Endothelial cell of umbilical vein (primary cell): ENCODE data around the gene PHKA2. TPM values are rescaled to one million over a fixed set of nuclear protein-coding genes. Genes with fewer than 3 reads are reported as not detected.
"Not testable (repeated sequence)": the region's sequence is repeated elsewhere in the genome, so short reads cannot be mapped to it uniquely, and the experiment has no call there.

ENCODE experiments used
- BruUV-seq: library from RNA; stranded (reverse); fragments of 400-500 nt; replicated peaks from 2 replicates; lab custom pipeline; 2021; lab: Mats Ljungman, UMichigan
- CTCF ChIA-PET: fragments of 300-600, 350-600 bp; sonication (Branson Sonifier 250); formaldehyde crosslinking; loops from one replicate; lab custom pipeline; 2021; ENCODE audit warnings: antibody characterized with exemption, inconsistent platforms; lab: Charles Lee
- POLR2A ChIA-PET: fragments of 300-600, 350-600 bp; sonication (Branson Sonifier 250); formaldehyde crosslinking; loops from one replicate; lab custom pipeline; 2021; ENCODE audit warnings: antibody characterized with exemption, inconsistent platforms; lab: Charles Lee
- DNase-seq: peaks from one replicate; pipeline ENCODE4 v3.0.0-alpha.2; 2011; ENCODE audit warnings: low read depth, low spot score
- FAIRE-seq: peaks from 2 replicates; lab custom pipeline; 2011; peaks lifted over from hg19 to GRCh38; lab: Jason Lieb, UNC
- H2AFZ ChIP-seq: 2 replicates; pipeline ENCODE4 v1.6.0; 2012; ENCODE audit warnings: low read depth, low read length, control low read depth, inconsistent platforms
- H3K27ac ChIP-seq: 2 replicates; pipeline ENCODE4 v1.5.1; 2011; ENCODE audit warnings: low read depth, mild to moderate bottlenecking, control low read depth, low read length, moderate library complexity; ENCODE audit not compliant: insufficient read depth
- H3K27me3 ChIP-seq, 2 experiments: 2 replicates each; pipeline versions ENCODE4 v1.6.0 to v1.6.1; 2011; ENCODE audit warnings: low read length in 2 of 2, mixed read lengths in 1 of 2; ENCODE audit not compliant: control insufficient read depth in 2 of 2, insufficient read depth in 2 of 2
- H3K36me3 ChIP-seq, 2 experiments: 2 replicates in 1 of 2; 3 replicates in 1 of 2; pipeline ENCODE4 v1.5.1; 2011; ENCODE audit warnings: low read length in 2 of 2, mild to moderate bottlenecking in 1 of 2, moderate library complexity in 1 of 2; ENCODE audit not compliant: control insufficient read depth in 2 of 2, insufficient read depth in 2 of 2; ENCODE audit errors: extremely low read depth in 1 of 2
- H3K4me1 ChIP-seq: 3 replicates; pipeline ENCODE4 v1.5.1; 2011; ENCODE audit warnings: mild to moderate bottlenecking, low read length; ENCODE audit not compliant: control insufficient read depth, insufficient read depth; ENCODE audit errors: extremely low read depth
- H3K4me2 ChIP-seq: 2 replicates; pipeline ENCODE4 v1.6.1; 2011; ENCODE audit warnings: low read length, control low read depth, mixed read lengths; ENCODE audit not compliant: insufficient read depth
- H3K4me3 ChIP-seq, 3 experiments: fragments of 200-600 bp in 1 of 3; sonication (generic), shearing (Covaris generic) in 1 of 3; replicated peaks in 1 of 3; 2 replicates each; pipeline ENCODE4 v1.5.1; 2011 to 2016; ENCODE audit warnings: control low read depth in 3 of 3, low read length in 3 of 3, mild to moderate bottlenecking in 2 of 3, inconsistent platforms in 1 of 3, low read depth in 1 of 3, moderate library complexity in 1 of 3; ENCODE audit not compliant: insufficient read depth in 1 of 3
- H3K79me2 ChIP-seq: 2 replicates; pipeline ENCODE4 v1.6.0; 2012; ENCODE audit warnings: low read length, inconsistent platforms; ENCODE audit not compliant: control insufficient read depth, insufficient read depth
- H3K9ac ChIP-seq: replicated peaks from 2 replicates; pipeline ENCODE3; 2011; ENCODE audit warnings: low read length, control low read depth; ENCODE audit not compliant: insufficient read depth; ENCODE audit errors: extremely low read depth
- H3K9me1 ChIP-seq: replicated peaks from 3 replicates; pipeline ENCODE4 v1.6.0; 2011; ENCODE audit warnings: mild to moderate bottlenecking, low read length; ENCODE audit not compliant: control insufficient read depth, insufficient read depth; ENCODE audit errors: extremely low read depth
- H3K9me3 ChIP-seq: replicated peaks from 2 replicates; pipeline ENCODE4 v1.5.1; 2012; ENCODE audit warnings: low read length, inconsistent platforms; ENCODE audit not compliant: control insufficient read depth, insufficient read depth
- H4K20me1 ChIP-seq: replicated peaks from 2 replicates; pipeline ENCODE3; 2011; ENCODE audit warnings: mild to moderate bottlenecking, low read length; ENCODE audit not compliant: control insufficient read depth, insufficient read depth; ENCODE audit errors: extremely low read depth
- GATA2 ChIP-seq: IDR thresholded peaks from 2 replicates; pipeline ENCODE4 v1.7.0; 2011; ENCODE audit warnings: low read depth, mild to moderate bottlenecking, moderate library complexity, mixed read lengths, low read length; ENCODE audit not compliant: insufficient read length, insufficient read depth
- JUN ChIP-seq: IDR thresholded peaks from 2 replicates; pipeline ENCODE4 v1.6.1; 2011; ENCODE audit warnings: borderline replicate concordance, low read depth; ENCODE audit not compliant: insufficient read length, insufficient read depth
- dilution Hi-C: fragments of 300-500 bp; cut with MboI; formaldehyde crosslinking; loops from one replicate; pipeline ENCODE4 v1.15.0; 2019; ENCODE audit warnings: low sequenced_read_pairs; ENCODE audit not compliant: extremely low pct_ligation_motif_present
- intact Hi-C: fragments of 100-400 bp; cut with micrococcal nuclease; formaldehyde crosslinking; loops from one replicate; pipeline ENCODE4 v1.10.0; 2022
- polyA plus RNA-seq, 4 experiments: library from polyadenylated mRNA; depleted of rRNA in 3 of 4; stranded (reverse) in 3 of 4; unstranded in 1 of 4; fragments of >200 nt; gene quantifications; 2 replicates each; pipeline versions ENCODE4 v1.2.1 to v1.2.3, GENCODE V29; 2011 to 2012; ENCODE audit warnings: missing spikeins in 1 of 4
- small RNA-seq: library from RNA; depleted of rRNA; stranded (forward); fragments of <200 nt; gene quantifications from one replicate; pipeline ENCODE3, GENCODE V24; 2012; ENCODE audit warnings: low replicate concordance, low read depth; ENCODE audit not compliant: insufficient read depth, insufficient read length
- total RNA-seq: library from RNA; stranded (reverse); gene quantifications from 2 replicates; pipeline ENCODE4 v1.2.3, GENCODE V29; 2021
- TF ChIP-seq, protein P1 (sequence below), 2 donors: IDR thresholded peaks; 1 replicate in 1 of 2; 2 replicates in 1 of 2; pipeline ENCODE4 v1.5.1; 2011; ENCODE audit warnings: low read length in 2 of 2, mild to moderate bottlenecking in 2 of 2, moderate library complexity in 2 of 2, control low read depth in 1 of 2, inconsistent platforms in 1 of 2, low read depth in 1 of 2; ENCODE audit not compliant: insufficient read depth in 1 of 2; ENCODE audit errors: extremely low read depth in 1 of 2

Gene PHKA2
- total and polyA plus RNA-seq, 2 donors (not counting 3 experiments of a cell fraction or from before 2014, with no cell fraction given): 16.7 to 17.1 TPM

DNA sequence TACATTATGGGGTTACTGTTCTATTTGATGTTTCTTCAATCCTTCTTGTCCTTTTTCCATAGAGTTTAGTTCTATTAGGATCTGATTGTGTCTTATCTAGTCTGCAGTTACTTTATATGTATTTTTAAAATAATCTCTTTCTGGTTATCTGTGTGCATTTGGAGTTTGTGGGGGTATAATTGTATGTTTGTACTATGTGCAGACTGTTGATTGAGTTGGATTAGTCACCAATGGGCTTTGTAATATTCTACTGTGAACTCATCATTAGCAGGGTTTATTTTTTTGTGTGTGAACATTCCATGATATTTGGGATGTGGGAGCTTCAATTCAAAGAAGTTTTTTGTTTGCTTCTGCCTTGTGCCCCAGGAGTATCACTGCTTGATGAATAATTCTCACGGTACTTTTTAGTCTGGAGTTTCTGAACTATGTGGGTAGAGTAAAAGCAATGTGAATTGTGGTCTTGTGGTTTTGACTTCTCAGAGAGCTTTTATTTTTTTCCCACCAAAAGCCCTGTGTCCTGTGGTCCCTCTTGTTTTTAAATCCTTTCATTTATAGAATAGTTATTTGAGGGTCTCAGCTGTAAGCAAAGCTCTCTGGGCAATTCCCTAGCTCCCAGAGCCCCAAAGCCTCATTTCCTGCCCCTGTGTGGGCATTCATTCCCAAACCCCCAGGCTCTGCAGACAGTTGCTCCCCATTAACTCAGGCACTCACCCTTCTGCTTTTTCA, 127.8 kb downstream of the PHKA2 start:
- H3K27ac ChIP-seq: no peak overlapping the region
- CTCF ChIA-PET: no interaction called here

DNA sequence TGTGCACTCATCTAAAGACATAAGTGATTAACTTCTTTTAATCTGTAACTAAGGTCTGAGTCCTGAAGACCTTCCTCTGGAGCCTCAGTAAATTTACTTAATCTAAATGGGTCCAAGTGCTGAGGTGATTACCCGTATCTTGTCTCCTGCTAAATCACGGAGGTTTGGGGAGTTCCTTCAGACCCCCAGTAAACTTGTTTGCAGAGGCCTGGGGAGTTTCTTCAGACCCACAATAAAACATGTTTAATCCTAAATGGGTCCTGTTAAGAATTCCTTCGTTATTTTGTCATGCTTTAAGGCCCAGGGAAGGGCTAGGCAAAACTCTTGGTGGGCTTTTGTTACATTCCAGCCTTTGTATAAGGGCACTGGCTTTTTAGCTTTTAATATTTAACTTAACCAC, 136.0 kb downstream of the PHKA2 start:
- H4K20me1 ChIP-seq, DNase-seq, H3K27ac ChIP-seq, intact Hi-C loops, POLR2A ChIA-PET, FAIRE-seq, H2AFZ ChIP-seq, H3K36me3 ChIP-seq, dilution Hi-C loops, H3K79me2 ChIP-seq, CTCF ChIA-PET, H3K4me1 ChIP-seq, H3K27me3 ChIP-seq, H3K4me2 ChIP-seq, BruUV-seq, H3K9me1 ChIP-seq, H3K4me3 ChIP-seq, H3K9me3 ChIP-seq, H3K9ac ChIP-seq: not testable (repeated sequence)

More for the DNA sequence above, 127.8 kb downstream of the PHKA2 start:
- TF ChIP-seq JUN (no peak), GATA2 (no peak)
- TF ChIP-seq, protein P1, sequence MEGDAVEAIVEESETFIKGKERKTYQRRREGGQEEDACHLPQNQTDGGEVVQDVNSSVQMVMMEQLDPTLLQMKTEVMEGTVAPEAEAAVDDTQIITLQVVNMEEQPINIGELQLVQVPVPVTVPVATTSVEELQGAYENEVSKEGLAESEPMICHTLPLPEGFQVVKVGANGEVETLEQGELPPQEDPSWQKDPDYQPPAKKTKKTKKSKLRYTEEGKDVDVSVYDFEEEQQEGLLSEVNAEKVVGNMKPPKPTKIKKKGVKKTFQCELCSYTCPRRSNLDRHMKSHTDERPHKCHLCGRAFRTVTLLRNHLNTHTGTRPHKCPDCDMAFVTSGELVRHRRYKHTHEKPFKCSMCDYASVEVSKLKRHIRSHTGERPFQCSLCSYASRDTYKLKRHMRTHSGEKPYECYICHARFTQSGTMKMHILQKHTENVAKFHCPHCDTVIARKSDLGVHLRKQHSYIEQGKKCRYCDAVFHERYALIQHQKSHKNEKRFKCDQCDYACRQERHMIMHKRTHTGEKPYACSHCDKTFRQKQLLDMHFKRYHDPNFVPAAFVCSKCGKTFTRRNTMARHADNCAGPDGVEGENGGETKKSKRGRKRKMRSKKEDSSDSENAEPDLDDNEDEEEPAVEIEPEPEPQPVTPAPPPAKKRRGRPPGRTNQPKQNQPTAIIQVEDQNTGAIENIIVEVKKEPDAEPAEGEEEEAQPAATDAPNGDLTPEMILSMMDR (IDR thresholded peaks at IDR 0.05; ENCODE audit: extremely low read depth in 1 of 2, insufficient read depth in 1 of 2, low read depth in 1 of 2, low read length in 2 of 2): no peak
- Histone ChIP-seq H3K4me3 (no peak overlapping the region), H3K9me3 (no peaks in the 10 kb centered on the region), H3K36me3 (no peaks in the 10 kb centered on the region), H3K4me2 (no peak overlapping the region), H3K9me1 (no peaks in the 10 kb centered on the region), H4K20me1 (no peaks in the 10 kb centered on the region), H2AFZ (no peak overlapping the region), H3K9ac (no peak overlapping the region), H3K79me2 (no peaks in the 10 kb centered on the region), H3K4me1 (no peaks in the 10 kb centered on the region), H3K27me3 (no peaks in the 10 kb centered on the region)
- BruUV-seq: no TSS peak
- no peak for DNase-seq
- POLR2A ChIA-PET: no interaction called here
- dilution Hi-C loops (no loop called here), intact Hi-C loops (no loop called here)
- no peak for FAIRE-seq

Small RNA genes lying within 50 kb of the gene (small RNA-seq; reads per million reads assigned to genes)
- gene RN7SL48P: not detected

Other genes with a start within 250 kb of the PHKA2 start
- not detected in 2 replicates for gene ADGRG2, start 138.4 kb upstream of the PHKA2 start, total RNA-seq
- not detected in 2 replicates for gene ADGRG2, start 138.4 kb upstream of the PHKA2 start, polyA plus RNA-seq